WTC11 (cell line): ENCODE results near the gene PSD2. TPM values are rescaled to one million over a fixed set of nuclear protein-coding genes. Genes with fewer than 3 reads are reported as not detected.
A peak's percentile ranks its signal among the peaks of the same experiment; 100 is the strongest.

Experiments
- ATAC-seq: fragments of 200-7000 bp; cut with Tn5 transposase; 2 replicates; pipeline ENCODE4 v1.10.0; 2021; ENCODE audit warnings: mild to moderate bottlenecking, moderate library complexity
- CTCF ChIA-PET: fragments of 300-600 bp; sonication (Branson Sonifier 250); formaldehyde crosslinking; loops from one replicate; lab custom pipeline; 2021; ENCODE audit warnings: antibody characterized with exemption; lab: Charles Lee
- POLR2A ChIA-PET: fragments of 350-600 bp; sonication (Branson Sonifier 250); formaldehyde crosslinking; loops from one replicate; lab custom pipeline; 2021; ENCODE audit warnings: antibody characterized with exemption; lab: Charles Lee
- DNase-seq: peaks from one replicate; pipeline ENCODE4 v3.0.0; 2021; ENCODE audit warnings: low spot score
- H3K27ac Mint-ChIP-seq: 2 replicates; pipeline ENCODE4 v1.8.0; 2021; ENCODE audit warnings: mixed read lengths
- H3K27me3 Mint-ChIP-seq: 2 replicates; pipeline ENCODE4 v1.8.0; 2021; ENCODE audit warnings: low read depth, mild to moderate bottlenecking, moderate library complexity, mixed read lengths
- H3K36me3 Mint-ChIP-seq: 2 replicates; pipeline ENCODE4 v1.8.0; 2021; ENCODE audit warnings: mixed read lengths
- H3K4me1 Mint-ChIP-seq: 2 replicates; pipeline ENCODE4 v1.8.0; 2022; ENCODE audit warnings: mixed read lengths
- H3K4me3 Mint-ChIP-seq: 2 replicates; pipeline ENCODE4 v1.8.0; 2021; ENCODE audit warnings: mild to moderate bottlenecking, moderate library complexity, mixed read lengths
- H3K9me3 Mint-ChIP-seq: 2 replicates; pipeline ENCODE4 v1.8.0; 2021; ENCODE audit warnings: mixed read lengths
- AR ChIP-seq: fragments of 250-450 bp; sonication (Bioruptor Pico); IDR thresholded peaks from 2 replicates; pipeline ENCODE4 v1.9.0; 2021; ENCODE audit warnings: mild to moderate bottlenecking
- ATF3 ChIP-seq: sonication (generic); formaldehyde crosslinking; conservative IDR thresholded peaks from 2 replicates; pipeline ENCODE4 v1.8.1; 2022; ENCODE audit warnings: mild to moderate bottlenecking, missing genetic modification reagents
- CREM ChIP-seq: sonication (generic); formaldehyde crosslinking; IDR thresholded peaks from 2 replicates; pipeline ENCODE4 v1.8.1; 2022; ENCODE audit warnings: mild to moderate bottlenecking, missing genetic modification reagents, moderate library complexity
- FOXP1 ChIP-seq: sonication (generic); formaldehyde crosslinking; IDR thresholded peaks from 2 replicates; pipeline ENCODE4 v1.8.0; 2022; ENCODE audit warnings: missing genetic modification reagents, mild to moderate bottlenecking, moderate library complexity, borderline replicate concordance
- KAT7 ChIP-seq: sonication (generic); formaldehyde crosslinking; IDR thresholded peaks from 2 replicates; pipeline ENCODE4 v1.8.1; 2023; ENCODE audit warnings: missing genetic modification reagents, mild to moderate bottlenecking, borderline replicate concordance
- MXD4 ChIP-seq: fragments of 250-450 bp; sonication (Bioruptor Pico); IDR thresholded peaks from 2 replicates; pipeline ENCODE4 v1.8.0; 2021; ENCODE audit warnings: mild to moderate bottlenecking, moderate library complexity, borderline replicate concordance
- NFE2L1 ChIP-seq: sonication (generic); formaldehyde crosslinking; IDR thresholded peaks from 2 replicates; pipeline ENCODE4 v1.8.1; 2023; ENCODE audit warnings: missing genetic modification reagents
- NR2C2 ChIP-seq: sonication (generic); formaldehyde crosslinking; IDR thresholded peaks from 2 replicates; pipeline ENCODE4 v1.8.0; 2022; ENCODE audit warnings: mild to moderate bottlenecking, missing genetic modification reagents
- PRDM15 ChIP-seq: sonication (generic); formaldehyde crosslinking; IDR thresholded peaks from 2 replicates; pipeline ENCODE4 v1.8.0; 2022; ENCODE audit warnings: missing genetic modification reagents
- TEAD1 ChIP-seq: sonication (generic); formaldehyde crosslinking; IDR thresholded peaks from 2 replicates; pipeline ENCODE4 v1.8.0; 2022; ENCODE audit warnings: mild to moderate bottlenecking, missing genetic modification reagents
- TP53 ChIP-seq: sonication (generic); formaldehyde crosslinking; IDR thresholded peaks from 2 replicates; pipeline ENCODE4 v1.8.1; 2023; ENCODE audit warnings: mild to moderate bottlenecking, missing genetic modification reagents
- ZMAT4 ChIP-seq: fragments of 250-450 bp; sonication (Bioruptor Pico); IDR thresholded peaks from 2 replicates; pipeline ENCODE4 v1.9.0; 2021; ENCODE audit warnings: mild to moderate bottlenecking
- ZNF121 ChIP-seq: sonication (generic); formaldehyde crosslinking; IDR thresholded peaks from 2 replicates; pipeline ENCODE4 v1.8.0; 2023; ENCODE audit warnings: missing genetic modification reagents
- ZNF232 ChIP-seq: sonication (generic); formaldehyde crosslinking; IDR thresholded peaks from 2 replicates; pipeline ENCODE4 v1.8.0; 2022; ENCODE audit warnings: mild to moderate bottlenecking, missing genetic modification reagents
- ZNF423 ChIP-seq: fragments of 250-450 bp; sonication (Bioruptor Pico); IDR thresholded peaks from 2 replicates; pipeline ENCODE4 v2.1.2; 2022; ENCODE audit warnings: mild to moderate bottlenecking, moderate library complexity
- total RNA-seq: library from RNA; stranded (reverse); gene quantifications from 3 replicates; pipeline ENCODE4 v1.2.3, GENCODE V29; 2021
- TF ChIP-seq, protein P1 (sequence below): sonication (generic); formaldehyde crosslinking; IDR thresholded peaks from 2 replicates; pipeline ENCODE4 v1.8.0; 2023; ENCODE audit warnings: missing genetic modification reagents
- TF ChIP-seq, protein P2 (sequence below): sonication (generic); formaldehyde crosslinking; IDR thresholded peaks from 2 replicates; pipeline ENCODE4 v1.8.0; 2022; ENCODE audit warnings: mild to moderate bottlenecking, missing genetic modification reagents
- TF ChIP-seq, protein P3 (sequence below): sonication (generic); formaldehyde crosslinking; IDR thresholded peaks from 2 replicates; pipeline ENCODE4 v1.8.0; 2022; ENCODE audit warnings: mild to moderate bottlenecking, missing genetic modification reagents
- TF ChIP-seq, protein P4 (sequence below): sonication (generic); formaldehyde crosslinking; IDR thresholded peaks from 2 replicates; pipeline ENCODE4 v1.8.1; 2023; ENCODE audit warnings: mild to moderate bottlenecking, missing genetic modification reagents, moderate library complexity

Gene PSD2
- total RNA-seq, 1 experiment from 2014 or later = 0.57 TPM

DNA sequence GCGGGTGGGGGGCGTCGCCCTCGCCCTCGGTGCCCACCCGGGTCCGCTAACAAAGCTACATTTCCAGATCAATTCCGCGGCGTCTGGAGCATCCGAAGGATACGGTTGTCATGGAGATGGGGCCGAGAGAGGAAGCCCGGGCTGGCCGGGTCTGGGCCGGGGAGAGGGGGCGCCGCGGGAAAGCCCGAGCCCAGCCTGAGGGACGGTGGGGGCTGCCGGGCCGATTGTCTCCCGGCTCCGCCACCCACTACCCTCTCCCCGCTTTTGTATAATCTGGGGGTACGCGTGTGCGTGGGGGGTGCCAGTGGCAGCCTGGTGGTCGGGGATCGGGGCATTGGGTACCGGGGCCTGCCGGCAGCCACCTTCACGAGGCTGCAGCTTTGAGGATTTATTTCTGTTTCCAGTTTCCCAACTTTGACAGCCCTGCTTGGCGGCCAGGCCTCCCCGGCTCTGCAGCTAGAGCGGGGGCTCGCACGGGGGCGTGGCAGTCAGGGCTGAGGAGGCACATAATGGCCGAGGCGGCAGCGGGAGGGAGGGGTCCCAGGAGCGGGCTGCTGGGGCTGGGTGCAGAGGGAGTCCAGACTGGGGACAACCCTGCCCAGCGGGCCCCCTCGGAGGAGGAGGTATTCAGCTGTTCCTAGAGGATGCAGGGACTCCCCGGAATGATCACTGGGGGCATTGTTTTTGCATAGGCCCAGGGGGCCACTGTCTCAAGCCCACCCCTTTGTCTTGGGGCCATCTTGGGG, 626 bp downstream of the PSD2 start:
- ChIA-PET POLR2A (interaction anchor here (0.9 kb wide), 1 partner anchor 17 kb away, joined by 3 read pairs; no protein-coding TSS in a partner anchor), CTCF (interaction anchor here (0.6 to 5.1 kb wide), 8 partner anchors 9 to 173 kb away, joined by 3 to 58 read pairs (median 12); no protein-coding TSS in a partner anchor)
- H3K27me3 Mint-ChIP-seq = peaks cover 93% of the 10 kb centered on the region
- H3K4me1 Mint-ChIP-seq = peaks cover 5% of the 10 kb centered on the region; the same call in 1 of the 2 replicates
- H3K9me3 Mint-ChIP-seq = no peaks in the 10 kb centered on the region
- peak overlapping the region; percentile 67 for H3K4me3 Mint-ChIP-seq
- TF ChIP-seq, protein P1, sequence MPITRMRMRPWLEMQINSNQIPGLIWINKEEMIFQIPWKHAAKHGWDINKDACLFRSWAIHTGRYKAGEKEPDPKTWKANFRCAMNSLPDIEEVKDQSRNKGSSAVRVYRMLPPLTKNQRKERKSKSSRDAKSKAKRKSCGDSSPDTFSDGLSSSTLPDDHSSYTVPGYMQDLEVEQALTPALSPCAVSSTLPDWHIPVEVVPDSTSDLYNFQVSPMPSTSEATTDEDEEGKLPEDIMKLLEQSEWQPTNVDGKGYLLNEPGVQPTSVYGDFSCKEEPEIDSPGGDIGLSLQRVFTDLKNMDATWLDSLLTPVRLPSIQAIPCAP (CRISPR knock-in tag) = no peak
- TF ChIP-seq ZMAT4 (CRISPR knock-in tag) (no peak), KAT7 (CRISPR knock-in tag) (no peak), MXD4 (CRISPR knock-in tag) (no peak), TEAD1 (no peak), ZNF423 (CRISPR knock-in tag) (0 out of 2 replicates have a peak, but pooled peaks have one; percentile 16), TP53 (CRISPR knock-in tag) (0 out of 2 replicates have a peak, but pooled peaks have one; percentile 30), ZNF232 (CRISPR knock-in tag) (no peak), NFE2L1 (CRISPR knock-in tag) (no peak), ZNF121 (CRISPR knock-in tag) (no peak)
- TF ChIP-seq, protein P2, sequence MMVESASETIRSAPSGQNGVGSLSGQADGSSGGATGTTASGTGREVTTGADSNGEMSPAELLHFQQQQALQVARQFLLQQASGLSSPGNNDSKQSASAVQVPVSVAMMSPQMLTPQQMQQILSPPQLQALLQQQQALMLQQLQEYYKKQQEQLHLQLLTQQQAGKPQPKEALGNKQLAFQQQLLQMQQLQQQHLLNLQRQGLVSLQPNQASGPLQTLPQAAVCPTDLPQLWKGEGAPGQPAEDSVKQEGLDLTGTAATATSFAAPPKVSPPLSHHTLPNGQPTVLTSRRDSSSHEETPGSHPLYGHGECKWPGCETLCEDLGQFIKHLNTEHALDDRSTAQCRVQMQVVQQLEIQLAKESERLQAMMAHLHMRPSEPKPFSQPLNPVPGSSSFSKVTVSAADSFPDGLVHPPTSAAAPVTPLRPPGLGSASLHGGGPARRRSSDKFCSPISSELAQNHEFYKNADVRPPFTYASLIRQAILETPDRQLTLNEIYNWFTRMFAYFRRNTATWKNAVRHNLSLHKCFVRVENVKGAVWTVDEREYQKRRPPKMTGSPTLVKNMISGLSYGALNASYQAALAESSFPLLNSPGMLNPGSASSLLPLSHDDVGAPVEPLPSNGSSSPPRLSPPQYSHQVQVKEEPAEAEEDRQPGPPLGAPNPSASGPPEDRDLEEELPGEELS (CRISPR knock-in tag) = no peak
- TF ChIP-seq, protein P3, sequence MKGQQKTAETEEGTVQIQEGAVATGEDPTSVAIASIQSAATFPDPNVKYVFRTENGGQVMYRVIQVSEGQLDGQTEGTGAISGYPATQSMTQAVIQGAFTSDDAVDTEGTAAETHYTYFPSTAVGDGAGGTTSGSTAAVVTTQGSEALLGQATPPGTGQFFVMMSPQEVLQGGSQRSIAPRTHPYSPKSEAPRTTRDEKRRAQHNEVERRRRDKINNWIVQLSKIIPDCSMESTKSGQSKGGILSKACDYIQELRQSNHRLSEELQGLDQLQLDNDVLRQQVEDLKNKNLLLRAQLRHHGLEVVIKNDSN (CRISPR knock-in tag) = no peak
- TF ChIP-seq, protein P4, sequence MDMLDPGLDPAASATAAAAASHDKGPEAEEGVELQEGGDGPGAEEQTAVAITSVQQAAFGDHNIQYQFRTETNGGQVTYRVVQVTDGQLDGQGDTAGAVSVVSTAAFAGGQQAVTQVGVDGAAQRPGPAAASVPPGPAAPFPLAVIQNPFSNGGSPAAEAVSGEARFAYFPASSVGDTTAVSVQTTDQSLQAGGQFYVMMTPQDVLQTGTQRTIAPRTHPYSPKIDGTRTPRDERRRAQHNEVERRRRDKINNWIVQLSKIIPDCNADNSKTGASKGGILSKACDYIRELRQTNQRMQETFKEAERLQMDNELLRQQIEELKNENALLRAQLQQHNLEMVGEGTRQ (CRISPR knock-in tag) = no peak
- no peaks in the 10 kb centered on the region for H3K36me3 Mint-ChIP-seq
- DNase-seq (peak; percentile 48), ATAC-seq (peak; percentile 38)
- H3K27ac Mint-ChIP-seq = no peak overlapping the region

- H3K27ac Mint-ChIP-seq = no peak overlapping the region
- H3K9me3 Mint-ChIP-seq = no peaks in the 10 kb centered on the region
- H3K36me3 Mint-ChIP-seq = no peaks in the 10 kb centered on the region
- peaks cover 91% of the 10 kb centered on the region for H3K27me3 Mint-ChIP-seq
- H3K4me3 Mint-ChIP-seq = no peak overlapping the region
- H3K4me1 Mint-ChIP-seq = peaks cover 5% of the 10 kb centered on the region; the same call in 1 of the 2 replicates
- TF ChIP-seq CREM (CRISPR knock-in tag) = no peak
- no peak for TF ChIP-seq AR (CRISPR knock-in tag)
- no peak for TF ChIP-seq KAT7 (CRISPR knock-in tag)
- TF ChIP-seq ZMAT4 (CRISPR knock-in tag) = no peak
- TF ChIP-seq ATF3 (CRISPR knock-in tag) = no peak
- no peak for TF ChIP-seq FOXP1 (CRISPR knock-in tag)
- TF ChIP-seq NR2C2 (CRISPR knock-in tag) = no peak
- TF ChIP-seq PRDM15 (CRISPR knock-in tag) = no peak
- no peak for DNase-seq
- ATAC-seq = no peak
- CTCF ChIA-PET = interaction anchor here (0.7 to 5.1 kb wide), 5 partner anchors 10 to 171 kb away, joined by 3 to 58 read pairs (median 21); no protein-coding TSS in a partner anchor
- POLR2A ChIA-PET = no interaction called here
Observed at GRCh38 chr5:139797335-139797734, 1.7 kb downstream of the PSD2 start.
